ENCODE measurements around the gene ATXN2.

- TF ChIP-seq EZH2 (IDR thresholded peaks at IDR 0.05; ENCODE audit: borderline replicate concordance, low read length) (no peak), CTCF (IDR thresholded peaks at IDR 0.05; ENCODE audit: low read length) (no peak)
These were observed 25.6 kb downstream of the ATXN2 start for GRCh38 chr12:111573476-111573875.
